GM21447 (cell line): Measurements from ENCODE around the gene ANO7.

Experiments used
- ATAC-seq: cut with Tn5 transposase; IDR thresholded peaks from one replicate; pipeline ENCODE4 v1.9.1; 2021; ENCODE audit not compliant: unreplicated experiment

Gene ANO7

GRCh38 chr2:241240320-241241004, 52.0 kb downstream of the ANO7 start:
- no peak for ATAC-seq

GRCh38 chr2:241241669-241242068, 53.2 kb downstream of the ANO7 start:
- no peak for ATAC-seq

- no peak for ATAC-seq
Observed at GRCh38 chr2:241242306-241242705, 53.8 kb downstream of the ANO7 start.

- ATAC-seq, result no peak
Observed at GRCh38 chr2:241244368-241244767, 55.9 kb downstream of the ANO7 start.

- ATAC-seq, result no peak
Observed at GRCh38 chr2:241248289-241248688, 59.8 kb downstream of the ANO7 start.

- no peak for ATAC-seq
Observed at GRCh38 chr2:241248897-241249296, 60.4 kb downstream of the ANO7 start.

- no peak for ATAC-seq
Observed at GRCh38 chr2:241249654-241250053, 61.2 kb downstream of the ANO7 start.

GRCh38 chr2:241252778-241253475, 64.5 kb downstream of the ANO7 start:
- no peak for ATAC-seq

GRCh38 chr2:241254904-241255351, 66.5 kb downstream of the ANO7 start:
- ATAC-seq, result no peak

- no peak for ATAC-seq
Observed at GRCh38 chr2:241255542-241256167, 67.2 kb downstream of the ANO7 start.

- ATAC-seq, result no peak
Observed at GRCh38 chr2:241256168-241256545, 67.7 kb downstream of the ANO7 start.

GRCh38 chr2:241257419-241258032, 69.0 kb downstream of the ANO7 start:
- ATAC-seq, result no peak

- no peak for ATAC-seq
Observed at GRCh38 chr2:241258505-241259280, 70.2 kb downstream of the ANO7 start.

GRCh38 chr2:241260911-241261310, 72.4 kb downstream of the ANO7 start:
- ATAC-seq, result no peak

GRCh38 chr2:241261628-241262027, 73.2 kb downstream of the ANO7 start:
- no peak for ATAC-seq

GRCh38 chr2:241263061-241263460, 74.6 kb downstream of the ANO7 start:
- no peak for ATAC-seq

GRCh38 chr2:241265506-241265905, 77.0 kb downstream of the ANO7 start:
- no peak for ATAC-seq

- no peak for ATAC-seq
Observed at GRCh38 chr2:241267249-241268067, 79.0 kb downstream of the ANO7 start.

GRCh38 chr2:241268306-241268705, 79.8 kb downstream of the ANO7 start:
- no peak for ATAC-seq
